Activated CD4-positive, alpha-beta T cell treated with anti-CD3 and anti-CD28 coated beads, Interleukin-2, amount 10 ng/mL, durations not matched to agents 7 days and 5 days (primary cell): ENCODE measurements around the gene EVA1C. TPM values are rescaled to one million over a fixed set of nuclear protein-coding genes. Genes with fewer than 3 reads are reported as not detected.
"Not testable (repeated sequence)": the region's sequence is repeated elsewhere in the genome, so short reads cannot be mapped to it uniquely, and the experiment has no call there.

ENCODE experiments used
- CTCF ChIA-PET: fragments of 350-600 bp; sonication (Branson Sonifier 250); formaldehyde crosslinking; loops from one replicate; lab custom pipeline; 2021; ENCODE audit warnings: antibody characterized with exemption; lab: Charles Lee
- POLR2A ChIA-PET: fragments of 350-600 bp; sonication (Branson Sonifier 250); formaldehyde crosslinking; loops from one replicate; lab custom pipeline; 2021; ENCODE audit warnings: antibody characterized with exemption; lab: Charles Lee
- DNase-seq: peaks from one replicate; pipeline ENCODE4 v3.0.0-alpha.2; 2020
- H3K27ac Mint-ChIP-seq: one replicate; pipeline ENCODE4 v1.8.0; 2021; ENCODE audit warnings: mild to moderate bottlenecking, moderate library complexity, mixed read lengths
- H3K27me3 Mint-ChIP-seq: one replicate; pipeline ENCODE4 v1.8.0; 2021; ENCODE audit warnings: mixed read lengths
- H3K36me3 Mint-ChIP-seq: one replicate; pipeline ENCODE4 v1.8.0; 2021; ENCODE audit warnings: low read depth, mixed read lengths
- H3K4me1 Mint-ChIP-seq: one replicate; pipeline ENCODE4 v1.8.0; 2021; ENCODE audit warnings: mixed read lengths
- H3K4me3 Mint-ChIP-seq: one replicate; pipeline ENCODE4 v1.8.0; 2021; ENCODE audit warnings: mild to moderate bottlenecking, moderate library complexity, mixed read lengths
- H3K9me3 Mint-ChIP-seq: one replicate; pipeline ENCODE4 v1.8.0; 2021; ENCODE audit warnings: mixed read lengths
- total RNA-seq, 2 experiments: library from RNA; stranded (reverse); gene quantifications; one replicate each; pipeline ENCODE4 v1.2.3, GENCODE V29; 2021

EVA1C gene
- total RNA-seq: 1 to 10 TPM; 4.8 to 5.4 TPM

- H3K27me3 Mint-ChIP-seq: no peaks in the 10 kb centered on the region
- no peaks in the 10 kb centered on the region for H3K9me3 Mint-ChIP-seq
- POLR2A ChIA-PET: interaction anchor here (0.5 to 0.6 kb wide), 2 partner anchors 50 to 690 kb away, joined by 3 read pairs; no protein-coding TSS in a partner anchor
- peak; percentile 57 for DNase-seq
- CTCF ChIA-PET: interaction anchor here (0.6 to 1.9 kb wide), 4 partner anchors 9 to 158 kb away, joined by 3 to 7 read pairs (median 5); no protein-coding TSS in a partner anchor
- peak within 1 kb of the TSS; percentile 91 for H3K4me3 Mint-ChIP-seq
- peaks cover 43% of the 10 kb centered on the region for H3K4me1 Mint-ChIP-seq
- peak within 1 kb of the TSS; percentile 94 for H3K27ac Mint-ChIP-seq
- no peaks in the 10 kb centered on the region for H3K36me3 Mint-ChIP-seq
These were observed at the start of gene EVA1C for GRCh38 chr21:32412162-32413014. EVA1C (plus strand) TSS chr21:32412706; CDS start chr21:32412854, 148 bp downstream.

- ChIA-PET POLR2A (no interaction called here), CTCF (interaction anchor here (0.9 to 1.5 kb wide), 3 partner anchors 8 to 27 kb away, joined by 3 to 8 read pairs (median 3); no protein-coding TSS in a partner anchor)
- peaks cover 50% of the 10 kb centered on the region for H3K36me3 Mint-ChIP-seq
- H3K27me3 Mint-ChIP-seq: no peaks in the 10 kb centered on the region
- H3K27ac Mint-ChIP-seq: peak overlapping the region; percentile 66
- peaks cover 13% of the 10 kb centered on the region for H3K4me1 Mint-ChIP-seq
- H3K4me3 Mint-ChIP-seq: no peak overlapping the region
- DNase-seq: no peak
- no peaks in the 10 kb centered on the region for H3K9me3 Mint-ChIP-seq
These were observed 48.1 kb upstream of the EVA1C start for GRCh38 chr21:32364387-32364786.

- CTCF ChIA-PET: interaction anchor here (0.9 to 1.1 kb wide), 2 partner anchors 9 to 12 kb away, joined by 3 read pairs; no protein-coding TSS in a partner anchor
- no peak for DNase-seq
- H3K4me1 Mint-ChIP-seq: peaks cover 13% of the 10 kb centered on the region
- no peaks in the 10 kb centered on the region for H3K27me3 Mint-ChIP-seq
- H3K36me3 Mint-ChIP-seq: peaks cover 46% of the 10 kb centered on the region
- no peak overlapping the region for H3K4me3 Mint-ChIP-seq
- POLR2A ChIA-PET: no interaction called here
- H3K9me3 Mint-ChIP-seq: no peaks in the 10 kb centered on the region
- peak overlapping the region; percentile 66 for H3K27ac Mint-ChIP-seq
These were observed 47.7 kb upstream of the EVA1C start for GRCh38 chr21:32364796-32365195.

- no peak for DNase-seq
- H3K9me3 Mint-ChIP-seq: no peaks in the 10 kb centered on the region
- ChIA-PET POLR2A (no interaction called here), CTCF (no interaction called here)
- peaks cover 11% of the 10 kb centered on the region for H3K4me1 Mint-ChIP-seq
- no peak overlapping the region for H3K27ac Mint-ChIP-seq
- H3K27me3 Mint-ChIP-seq: no peaks in the 10 kb centered on the region
- no peak overlapping the region for H3K4me3 Mint-ChIP-seq
- H3K36me3 Mint-ChIP-seq: peaks cover 38% of the 10 kb centered on the region
These were observed 46.3 kb upstream of the EVA1C start for GRCh38 chr21:32366191-32366590.

- Mint-ChIP-seq H3K4me1 (peaks cover 11% of the 10 kb centered on the region), H3K9me3 (no peaks in the 10 kb centered on the region), H3K27ac (no peak overlapping the region), H3K36me3 (peaks cover 34% of the 10 kb centered on the region), H3K4me3 (no peak overlapping the region), H3K27me3 (no peaks in the 10 kb centered on the region)
- POLR2A ChIA-PET: no interaction called here
- CTCF ChIA-PET: interaction anchor here (0.6 to 1.7 kb wide), 3 partner anchors 12 to 74 kb away, joined by 3 to 4 read pairs (median 3); no protein-coding TSS in a partner anchor
- DNase-seq: no peak
These were observed 45.3 kb upstream of the EVA1C start for GRCh38 chr21:32367158-32367557.

- Mint-ChIP-seq H3K27ac (no peak overlapping the region), H3K4me3 (no peak overlapping the region), H3K9me3 (no peaks in the 10 kb centered on the region), H3K4me1 (peaks cover 10% of the 10 kb centered on the region), H3K36me3 (peaks cover 34% of the 10 kb centered on the region), H3K27me3 (no peaks in the 10 kb centered on the region)
- POLR2A ChIA-PET: no interaction called here
- DNase-seq: no peak
- CTCF ChIA-PET: interaction anchor here (1.7 kb wide), 1 partner anchor 13 kb away, joined by 3 read pairs; no protein-coding TSS in a partner anchor
These were observed 44.1 kb upstream of the EVA1C start for GRCh38 chr21:32368386-32368785.

GRCh38 chr21:32368961-32369360, 43.5 kb upstream of the EVA1C start:
- DNase-seq, H3K27ac Mint-ChIP-seq, H3K4me1 Mint-ChIP-seq, H3K27me3 Mint-ChIP-seq, POLR2A ChIA-PET, H3K4me3 Mint-ChIP-seq, H3K9me3 Mint-ChIP-seq: not testable (repeated sequence)
- CTCF ChIA-PET: interaction anchor here (0.6 to 1.1 kb wide), 2 partner anchors 23 to 30 kb away, joined by 3 read pairs; no protein-coding TSS in a partner anchor
- peaks cover 34% of the 10 kb centered on the region for H3K36me3 Mint-ChIP-seq

GRCh38 chr21:32370998-32371766, 41.3 kb upstream of the EVA1C start:
- Mint-ChIP-seq H3K36me3 (peaks cover 27% of the 10 kb centered on the region), H3K9me3 (no peaks in the 10 kb centered on the region), H3K27me3 (no peaks in the 10 kb centered on the region), H3K27ac (no peak overlapping the region), H3K4me3 (no peak overlapping the region), H3K4me1 (no peaks in the 10 kb centered on the region)
- ChIA-PET POLR2A (no interaction called here), CTCF (interaction anchor here (1.3 to 2.1 kb wide), 2 partner anchors 9 to 86 kb away, joined by 3 to 7 read pairs; no protein-coding TSS in a partner anchor)
- DNase-seq: no peak

GRCh38 chr21:32371913-32372314, 40.6 kb upstream of the EVA1C start:
- Mint-ChIP-seq H3K9me3 (no peaks in the 10 kb centered on the region), H3K27me3 (no peaks in the 10 kb centered on the region), H3K36me3 (peaks cover 24% of the 10 kb centered on the region), H3K4me1 (no peaks in the 10 kb centered on the region), H3K4me3 (no peak overlapping the region), H3K27ac (no peak overlapping the region)
- ChIA-PET POLR2A (no interaction called here), CTCF (interaction anchor here (0.7 to 2.1 kb wide), 3 partner anchors 9 to 87 kb away, joined by 3 to 7 read pairs (median 3); no protein-coding TSS in a partner anchor)
- DNase-seq: no peak

GRCh38 chr21:32372755-32373154, 39.8 kb upstream of the EVA1C start:
- no peaks in the 10 kb centered on the region for H3K4me1 Mint-ChIP-seq
- no peak for DNase-seq
- H3K4me3 Mint-ChIP-seq: no peak overlapping the region
- H3K9me3 Mint-ChIP-seq: no peaks in the 10 kb centered on the region
- no peaks in the 10 kb centered on the region for H3K27me3 Mint-ChIP-seq
- CTCF ChIA-PET: interaction anchor here (1.3 to 2.1 kb wide), 2 partner anchors 10 to 88 kb away, joined by 3 to 7 read pairs; no protein-coding TSS in a partner anchor
- POLR2A ChIA-PET: no interaction called here
- peaks cover 28% of the 10 kb centered on the region for H3K36me3 Mint-ChIP-seq
- no peak overlapping the region for H3K27ac Mint-ChIP-seq

- Mint-ChIP-seq H3K4me1 (no peaks in the 10 kb centered on the region), H3K27me3 (no peaks in the 10 kb centered on the region), H3K36me3 (peaks cover 23% of the 10 kb centered on the region), H3K9me3 (no peaks in the 10 kb centered on the region), H3K27ac (no peak overlapping the region), H3K4me3 (no peak overlapping the region)
- DNase-seq: no peak
- ChIA-PET POLR2A (no interaction called here), CTCF (no interaction called here)
These were observed 35.0 kb upstream of the EVA1C start for GRCh38 chr21:32377506-32377905.

- ChIA-PET CTCF (no interaction called here), POLR2A (no interaction called here)
- Mint-ChIP-seq H3K4me3 (no peak overlapping the region), H3K27me3 (no peaks in the 10 kb centered on the region), H3K36me3 (peaks cover 23% of the 10 kb centered on the region), H3K4me1 (no peaks in the 10 kb centered on the region), H3K9me3 (no peaks in the 10 kb centered on the region), H3K27ac (no peak overlapping the region)
- no peak for DNase-seq
These were observed 34.5 kb upstream of the EVA1C start for GRCh38 chr21:32377991-32378390.
